Measurements from ENCODE around the gene IFIT1B.
"Not testable (repeated sequence)": the region's sequence is repeated elsewhere in the genome, so short reads cannot be mapped to it uniquely, and the experiment has no call there.

Gene IFIT1B, protein sequence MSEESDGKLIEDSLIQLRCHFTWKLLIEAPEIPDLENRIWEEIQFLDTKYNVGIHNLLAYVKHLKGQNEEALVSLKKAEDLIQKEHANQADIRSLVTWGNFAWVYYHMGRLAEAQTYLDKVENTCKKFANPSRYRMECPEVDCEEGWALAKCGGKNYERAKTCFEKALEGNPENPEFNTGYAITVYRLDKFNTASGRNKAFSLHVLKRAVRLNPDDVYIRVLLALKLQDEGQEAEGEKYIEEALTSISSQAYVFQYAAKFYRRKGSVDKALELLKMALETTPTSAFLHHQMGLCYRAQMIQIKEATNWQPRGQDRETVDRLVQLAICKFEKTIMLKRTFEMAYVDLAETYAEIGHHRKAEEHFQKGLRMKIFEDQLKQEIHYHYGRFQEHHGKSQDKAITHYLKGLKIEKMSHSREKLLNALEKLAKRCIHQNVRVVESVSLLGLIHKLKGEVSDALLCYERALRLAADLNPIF

DNA sequence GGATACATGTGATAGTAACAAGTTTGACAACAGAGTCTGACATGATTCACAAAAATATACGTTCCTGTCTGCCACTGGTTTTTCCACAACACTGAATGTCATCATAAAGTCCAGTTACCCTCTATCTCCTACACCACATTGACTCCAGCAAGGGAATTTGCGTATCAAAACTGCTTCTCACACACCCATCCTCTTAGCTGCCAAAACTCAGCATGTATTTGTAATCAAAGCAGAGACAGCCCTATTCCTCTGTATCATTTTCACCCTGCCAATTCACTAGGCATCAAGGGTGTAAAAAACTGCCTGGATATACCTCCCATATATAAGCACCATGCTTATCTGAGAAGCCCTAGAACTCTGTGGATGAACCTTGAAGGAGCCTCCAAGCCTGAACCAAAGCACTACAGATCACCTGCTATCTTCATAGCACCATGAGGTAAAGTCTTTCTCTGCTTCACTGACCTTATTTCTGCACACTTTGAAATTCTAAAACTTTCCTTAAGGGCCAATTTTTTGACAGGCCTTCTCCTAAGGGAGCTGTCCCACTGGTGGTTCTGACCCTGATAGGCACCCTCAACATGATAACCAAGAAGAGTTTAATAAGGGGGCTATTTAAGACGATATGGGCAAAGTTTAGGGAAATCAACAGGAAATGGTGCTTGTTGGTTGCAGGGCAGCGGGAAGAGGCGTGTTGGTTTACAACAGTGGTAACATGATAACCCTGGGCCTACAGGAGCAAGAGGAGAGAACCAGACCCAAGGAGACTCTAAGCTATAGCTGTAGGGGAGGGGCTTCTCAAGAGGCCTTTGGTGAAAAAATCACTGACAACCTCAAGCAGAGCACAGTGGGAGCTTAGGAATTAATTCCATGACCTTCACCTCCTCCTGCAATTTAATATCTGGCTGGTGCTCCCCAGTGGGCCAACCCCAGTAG is at the start of gene IFIT1B:
IFIT1B (plus strand) TSS at position 352 of the 933 bp plus-strand sequence; CDS start at position 432, 80 bp downstream.
- no peak for DNase-seq

DNA sequence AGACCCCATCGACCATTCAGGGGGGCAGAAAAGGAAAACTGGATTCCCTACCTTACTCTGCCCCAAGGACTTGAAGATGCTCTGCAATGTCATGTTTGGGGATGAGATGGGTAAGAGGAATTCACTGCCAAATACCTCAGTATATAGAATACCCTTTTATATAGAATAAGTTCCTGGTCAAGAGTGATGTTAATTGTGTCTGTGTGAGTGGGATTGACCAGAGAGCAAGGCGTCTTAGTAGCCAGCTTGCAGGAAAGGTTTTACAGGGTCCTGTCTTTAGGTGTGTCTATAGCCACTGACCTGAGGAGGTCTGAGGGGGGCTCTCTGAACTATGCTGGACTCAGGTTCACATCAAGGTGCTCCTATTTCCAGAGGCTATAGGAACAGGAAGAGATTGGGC is 48.7 kb upstream of the IFIT1B start:
- DNase-seq = no peak

DNA sequence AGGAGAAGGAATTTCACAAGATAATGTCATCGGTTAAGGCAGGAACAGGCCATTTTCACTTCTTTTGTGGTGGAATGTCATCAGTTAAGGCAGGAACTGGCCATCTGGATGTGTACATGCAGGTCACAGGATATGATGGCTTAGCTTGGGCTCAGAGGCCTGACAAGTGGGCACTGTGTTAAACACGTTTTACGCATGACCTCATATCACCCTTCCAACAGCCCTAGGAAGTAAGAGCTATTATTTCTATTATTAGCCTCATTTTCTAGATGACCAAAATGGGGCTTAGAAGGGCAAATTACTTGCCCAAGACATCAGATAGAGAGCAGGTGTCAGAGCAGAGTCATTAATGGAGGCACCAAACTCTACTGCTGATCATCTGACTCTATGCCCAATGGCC is 47.8 kb upstream of the IFIT1B start:
- not testable (repeated sequence) for DNase-seq

DNA sequence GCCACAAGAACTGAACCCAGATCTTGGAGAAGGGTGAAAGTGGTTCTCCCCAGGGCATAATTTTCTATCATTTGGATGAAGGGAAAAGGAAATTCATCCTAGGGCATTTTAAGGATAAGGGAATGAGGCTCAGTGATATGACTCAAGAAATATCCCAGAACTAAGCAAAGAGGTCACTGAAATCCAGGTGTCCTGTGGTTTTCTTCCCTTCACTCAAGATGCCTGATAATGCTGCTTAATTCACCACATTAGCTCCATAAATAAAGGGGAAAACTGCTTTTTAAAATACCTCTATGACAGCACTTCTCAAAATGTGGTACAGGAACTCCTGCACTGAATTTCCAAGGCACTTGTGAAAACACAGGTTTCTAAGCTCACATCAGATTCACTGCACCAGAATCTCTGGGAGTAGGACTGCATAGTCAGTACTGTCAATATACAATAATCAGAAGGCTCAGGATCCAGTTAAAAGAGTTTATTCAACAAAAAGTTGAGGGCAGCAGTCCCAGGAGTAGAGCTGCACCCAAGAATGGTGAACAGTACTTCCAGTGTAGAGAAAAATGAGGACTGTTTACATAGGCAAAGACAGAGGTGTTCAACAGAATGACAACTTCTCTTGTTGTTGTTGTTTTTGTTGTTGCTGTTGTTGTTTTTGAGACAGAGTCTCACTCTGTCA is 47.2 kb upstream of the IFIT1B start:
- no peak for DNase-seq

DNA sequence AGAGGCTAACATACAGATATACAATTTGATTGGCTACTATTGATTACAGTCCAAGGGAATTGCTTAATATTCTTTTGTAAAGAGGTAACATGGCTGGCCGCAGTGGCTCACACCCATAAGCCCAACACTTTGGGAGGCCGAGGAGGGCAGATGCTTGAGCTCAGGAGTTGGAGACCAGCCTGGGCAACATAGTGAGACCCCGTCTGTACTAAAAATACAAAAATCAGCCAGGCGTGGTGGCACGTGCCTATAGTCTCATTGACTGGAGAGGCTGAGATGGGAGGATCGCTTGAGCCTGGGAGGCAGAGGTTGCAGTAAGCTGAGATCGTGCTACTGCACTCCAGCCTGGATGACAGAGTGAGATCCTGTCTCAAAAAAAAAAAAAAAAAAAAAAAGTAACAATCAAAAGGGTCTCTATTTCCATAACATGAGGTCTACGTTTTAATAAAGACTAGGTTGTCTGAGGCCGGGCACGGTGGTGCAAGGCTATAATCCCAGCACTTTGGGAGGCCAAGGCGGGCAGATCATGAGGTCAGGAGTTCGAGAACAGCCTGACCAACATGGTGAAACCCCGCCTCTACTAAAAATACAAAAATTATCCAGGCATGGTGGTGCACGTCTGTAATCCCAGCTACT is 46.3 kb upstream of the IFIT1B start:
- not testable (repeated sequence) for DNase-seq

DNA sequence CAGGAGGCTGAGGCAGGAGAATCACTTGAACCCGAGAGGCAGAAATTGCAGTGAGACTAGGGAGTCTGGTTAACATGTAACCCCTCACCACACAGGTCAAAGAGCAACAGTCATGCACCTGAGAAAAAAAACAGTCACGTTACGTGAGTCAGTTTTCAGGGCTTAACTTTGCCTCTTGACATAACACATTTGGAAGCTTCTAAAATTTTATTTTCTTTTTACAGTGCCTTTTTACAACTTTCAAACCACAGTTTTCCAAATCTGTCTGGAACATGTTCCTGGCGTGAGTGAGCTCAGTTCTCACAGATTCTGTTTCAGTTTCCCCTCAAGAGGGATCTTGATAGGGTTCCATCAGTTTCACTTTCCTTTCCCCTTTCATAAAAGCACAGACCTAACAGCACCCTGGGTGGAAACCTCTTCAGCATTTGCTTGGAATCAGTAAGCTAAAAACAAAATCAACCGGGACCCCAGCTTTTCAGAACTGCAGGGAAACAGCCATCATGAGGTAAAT is 45.7 kb upstream of the IFIT1B start:
- DNase-seq = peak; percentile 94

DNA sequence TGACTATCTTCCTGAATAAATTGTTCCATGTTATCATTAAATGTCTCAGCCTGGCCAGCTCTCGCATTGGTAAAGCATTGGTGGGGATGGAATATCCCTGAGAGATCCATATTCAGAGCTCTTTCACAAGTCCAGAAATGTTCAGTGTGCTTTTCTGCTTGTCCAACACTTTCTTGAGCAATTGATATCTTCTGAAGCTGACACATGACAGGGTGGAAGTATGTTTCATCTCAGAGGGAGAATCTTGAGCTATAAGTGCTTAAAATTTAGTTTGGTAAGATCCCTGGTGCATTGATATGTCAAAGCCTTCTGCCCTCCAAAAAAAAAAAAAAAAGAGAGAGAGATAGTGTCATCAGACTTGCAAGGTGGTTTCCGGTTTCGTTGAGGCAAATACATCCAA is 42.6 kb upstream of the IFIT1B start:
- no peak for DNase-seq

DNA sequence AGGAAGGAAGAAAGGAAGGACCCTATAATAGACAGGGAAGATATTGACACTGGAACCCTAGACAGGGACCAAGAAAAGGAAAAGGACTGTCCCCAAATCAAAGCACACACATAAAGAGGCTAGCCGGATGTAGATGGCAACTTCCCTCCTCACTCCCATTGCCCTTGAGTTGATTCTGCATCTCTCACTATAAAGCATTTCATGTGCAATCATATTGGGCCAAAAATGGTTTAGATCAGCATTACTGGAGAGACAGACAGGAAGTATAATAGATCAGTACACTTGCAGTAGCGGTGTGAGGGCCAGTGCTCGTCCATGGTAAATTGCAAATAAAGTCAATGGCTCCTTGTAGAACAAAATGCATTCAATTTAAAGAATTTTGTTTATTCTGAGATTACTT is 41.6 kb upstream of the IFIT1B start:
- no peak for DNase-seq

DNA sequence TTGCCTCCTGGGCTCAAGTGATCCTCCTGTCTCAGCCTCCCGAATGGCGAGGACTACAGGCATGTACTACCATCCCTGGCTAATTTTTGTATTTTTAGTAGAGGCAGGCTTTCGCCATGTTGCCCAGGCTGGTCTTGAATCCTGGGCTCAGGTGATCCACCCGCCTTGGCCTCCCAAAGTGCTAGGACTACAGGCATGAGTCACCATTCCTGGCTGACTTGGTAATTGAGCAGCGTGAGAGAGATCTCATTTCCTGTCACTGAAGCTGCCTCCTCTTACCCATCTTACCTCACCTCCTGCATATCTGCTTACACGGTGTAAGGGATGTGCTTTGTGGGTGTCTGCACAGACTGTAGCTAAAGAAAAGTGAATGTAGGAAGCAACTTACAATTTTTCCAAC is 40.4 kb upstream of the IFIT1B start:
- DNase-seq = no peak

DNA sequence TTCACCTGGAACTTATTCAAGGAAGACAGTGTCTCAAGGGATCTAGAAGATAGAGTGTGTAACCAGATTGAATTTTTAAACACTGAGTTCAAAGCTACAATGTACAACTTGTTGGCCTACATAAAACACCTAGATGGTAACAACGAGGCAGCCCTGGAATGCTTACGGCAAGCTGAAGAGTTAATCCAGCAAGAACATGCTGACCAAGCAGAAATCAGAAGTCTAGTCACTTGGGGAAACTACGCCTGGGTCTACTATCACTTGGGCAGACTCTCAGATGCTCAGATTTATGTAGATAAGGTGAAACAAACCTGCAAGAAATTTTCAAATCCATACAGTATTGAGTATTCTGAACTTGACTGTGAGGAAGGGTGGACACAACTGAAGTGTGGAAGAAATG is 39.1 kb upstream of the IFIT1B start:
- no peak for DNase-seq

DNA sequence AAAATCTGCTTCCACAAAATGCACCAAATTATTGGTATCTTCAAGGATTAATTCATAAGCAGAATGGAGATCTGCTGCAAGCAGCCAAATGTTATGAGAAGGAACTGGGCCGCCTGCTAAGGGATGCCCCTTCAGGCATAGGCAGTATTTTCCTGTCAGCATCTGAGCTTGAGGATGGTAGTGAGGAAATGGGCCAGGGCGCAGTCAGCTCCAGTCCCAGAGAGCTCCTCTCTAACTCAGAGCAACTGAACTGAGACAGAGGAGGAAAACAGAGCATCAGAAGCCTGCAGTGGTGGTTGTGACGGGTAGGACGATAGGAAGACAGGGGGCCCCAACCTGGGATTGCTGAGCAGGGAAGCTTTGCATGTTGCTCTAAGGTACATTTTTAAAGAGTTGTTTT is 38.0 kb upstream of the IFIT1B start:
- no peak for DNase-seq

DNA sequence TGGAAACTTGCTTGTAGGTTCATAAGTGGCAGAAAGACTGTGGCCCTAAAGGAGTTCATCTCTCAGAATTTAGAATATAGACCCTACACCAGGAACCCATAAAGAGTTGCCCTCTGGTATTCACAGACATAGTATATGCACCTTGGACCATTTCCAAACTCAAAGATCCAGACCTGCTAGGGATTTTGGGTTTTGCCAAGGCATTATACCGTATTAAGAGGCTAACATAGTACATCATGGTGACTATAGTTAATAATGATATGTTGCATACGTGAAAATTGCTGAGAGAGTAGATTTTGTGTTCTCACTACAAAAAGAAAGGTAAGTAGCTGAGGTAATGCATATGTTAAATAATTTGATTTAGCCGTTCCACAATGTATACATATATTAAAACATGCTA is 36.2 kb upstream of the IFIT1B start:
- no peak for DNase-seq

DNA sequence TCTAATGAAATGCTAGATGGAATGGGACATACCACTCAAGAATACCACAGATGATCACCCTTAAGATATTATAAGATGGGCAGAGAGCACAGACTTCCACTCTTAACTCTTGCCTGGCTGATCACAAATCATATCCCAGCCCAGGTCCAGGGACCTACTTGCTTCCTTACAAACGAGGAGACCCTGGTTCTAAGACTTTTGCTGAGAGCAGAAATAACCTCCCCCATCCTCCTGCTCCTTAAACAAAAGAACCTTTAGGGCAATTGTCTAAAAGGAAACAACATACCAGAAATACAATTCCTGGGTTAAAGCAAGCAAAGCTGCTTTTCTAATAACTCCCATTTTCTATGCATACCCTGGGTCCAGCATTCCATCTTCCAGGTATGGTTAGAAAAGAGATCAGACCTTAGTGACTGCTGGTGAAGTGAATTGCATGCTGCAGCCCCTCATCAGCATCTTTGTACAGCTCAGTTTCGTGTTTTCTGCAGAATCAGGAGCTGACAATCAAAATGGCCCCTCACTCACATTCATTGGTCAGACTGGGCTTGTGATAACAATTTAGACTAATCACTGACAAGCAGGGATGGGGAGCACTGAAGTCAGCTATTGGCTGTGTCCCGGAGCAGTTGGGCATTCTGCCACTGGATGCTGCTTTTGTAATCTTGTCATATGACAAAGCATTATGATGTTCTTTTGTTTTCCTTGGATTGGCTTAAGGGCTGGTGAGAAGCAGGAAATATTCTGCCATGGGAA is 35.5 kb upstream of the IFIT1B start:
- DNase-seq = peak; percentile 96

DNA sequence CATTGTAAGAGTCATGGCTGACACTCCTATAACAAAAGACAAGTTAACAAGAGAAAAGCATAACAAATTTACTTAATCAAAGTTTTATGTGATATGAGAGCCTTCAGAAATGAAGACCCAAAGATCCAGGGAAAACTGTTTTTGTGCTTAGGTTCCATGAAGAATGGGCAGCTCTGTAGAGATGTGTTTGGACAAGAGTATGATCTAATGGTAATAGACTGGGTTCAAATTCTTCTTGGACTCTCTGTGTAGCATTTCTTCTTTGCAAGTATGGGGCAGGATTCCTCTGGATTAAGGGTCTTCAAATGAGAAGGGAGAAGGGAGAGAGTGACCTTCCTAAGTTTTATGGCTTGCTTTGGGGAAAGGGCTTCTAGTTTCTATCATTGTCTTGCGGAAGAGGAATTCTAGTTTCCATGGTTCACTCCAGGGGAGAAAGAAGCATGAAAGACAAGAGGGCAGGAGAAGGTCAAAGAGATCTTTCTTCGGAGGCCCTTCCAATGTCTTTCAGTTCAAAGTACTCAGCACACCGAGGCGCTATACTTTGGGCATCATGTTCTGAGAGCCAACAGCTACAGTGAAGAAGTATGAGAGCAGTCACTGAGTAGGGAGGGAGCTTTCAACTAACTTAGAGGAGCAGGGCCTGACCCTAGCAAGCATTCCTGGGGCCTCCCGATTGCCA is 34.6 kb upstream of the IFIT1B start:
- no peak for DNase-seq

DNA sequence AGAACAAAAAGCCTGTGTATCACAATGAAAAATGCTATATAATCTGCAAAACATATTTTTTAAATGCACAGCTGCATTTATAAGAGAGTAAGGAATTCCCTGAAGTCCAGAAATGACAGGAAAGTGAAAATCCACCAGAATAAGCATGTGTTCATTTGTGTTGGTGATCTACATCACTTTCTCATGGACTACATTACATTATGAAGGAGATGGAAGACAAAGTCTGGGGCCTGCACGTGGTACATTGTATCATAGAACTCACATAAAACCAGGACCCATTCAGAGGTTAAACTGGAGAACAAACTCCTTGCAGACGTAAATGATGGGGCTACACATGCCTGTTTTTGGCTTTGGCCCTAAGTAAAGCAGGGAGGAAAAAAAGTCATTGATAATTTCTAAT is 33.7 kb upstream of the IFIT1B start:
- DNase-seq = no peak

DNA sequence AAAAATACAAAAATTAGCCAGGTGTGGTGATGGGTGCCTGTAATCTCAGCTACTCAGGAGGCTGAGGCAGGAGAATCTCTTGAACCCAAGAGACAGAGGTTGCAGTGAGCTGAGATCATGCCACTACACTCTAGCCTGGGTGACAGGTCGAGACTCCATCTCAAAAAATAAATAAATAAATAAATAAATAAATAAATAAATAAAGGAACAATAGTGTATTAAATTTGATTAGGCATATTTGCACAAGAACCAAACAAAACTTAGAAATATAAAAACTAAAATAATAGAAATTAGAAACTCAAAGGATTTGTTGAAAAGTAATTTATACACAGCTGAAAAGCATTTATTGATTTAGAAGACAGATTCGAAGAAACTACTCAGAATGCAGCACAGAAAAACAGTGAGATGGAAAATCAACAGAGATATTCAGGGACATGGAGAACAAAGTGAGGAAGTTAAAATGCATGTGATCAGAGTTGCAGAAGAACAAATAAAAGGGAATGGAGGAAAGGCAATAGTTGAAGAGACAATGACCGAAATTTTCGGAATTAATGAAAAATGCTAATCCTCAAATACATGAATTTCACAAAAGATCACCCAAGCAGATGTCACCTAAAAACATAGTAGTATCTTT is 32.4 kb upstream of the IFIT1B start:
- DNase-seq = no peak

DNA sequence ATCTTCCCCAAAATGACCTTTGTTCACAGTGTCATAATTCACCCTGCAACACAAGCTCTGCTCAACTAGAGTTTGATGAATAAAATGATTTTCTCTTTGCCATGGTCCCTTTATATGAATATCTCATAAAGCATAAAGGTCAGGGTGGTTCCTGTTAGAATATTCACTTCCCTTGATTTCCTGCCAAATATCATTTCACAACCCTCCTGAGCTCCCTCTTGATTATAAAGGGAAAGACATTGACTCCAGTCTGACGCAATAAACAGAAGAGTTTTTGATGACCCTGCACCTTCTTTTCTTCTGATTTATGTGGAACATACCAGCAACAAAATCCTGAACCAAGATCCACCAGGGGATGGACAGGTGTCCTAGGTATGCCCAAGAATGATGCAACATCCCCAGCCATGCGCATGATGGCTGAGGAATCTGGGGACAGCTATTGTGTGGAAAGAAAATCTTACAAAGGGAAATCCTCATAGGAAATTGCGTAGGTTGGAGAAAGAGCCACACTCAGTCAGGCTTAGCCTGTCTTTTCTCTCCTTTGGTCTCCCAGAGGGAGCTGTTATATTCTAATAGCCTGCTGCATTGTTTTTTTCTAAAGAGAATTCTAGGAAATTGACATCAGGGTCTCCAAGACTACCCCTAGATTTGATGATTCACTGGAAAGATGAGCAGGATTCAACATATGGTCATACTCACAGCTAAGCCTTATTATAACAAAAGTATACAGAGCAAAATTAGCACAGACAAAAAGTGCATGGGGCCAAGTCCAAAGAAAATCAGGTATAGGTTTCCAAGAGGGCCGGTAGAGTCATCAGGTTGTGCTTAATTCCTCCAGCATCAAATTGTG is 31.2 kb upstream of the IFIT1B start:
- peak; percentile 75 for DNase-seq

DNA sequence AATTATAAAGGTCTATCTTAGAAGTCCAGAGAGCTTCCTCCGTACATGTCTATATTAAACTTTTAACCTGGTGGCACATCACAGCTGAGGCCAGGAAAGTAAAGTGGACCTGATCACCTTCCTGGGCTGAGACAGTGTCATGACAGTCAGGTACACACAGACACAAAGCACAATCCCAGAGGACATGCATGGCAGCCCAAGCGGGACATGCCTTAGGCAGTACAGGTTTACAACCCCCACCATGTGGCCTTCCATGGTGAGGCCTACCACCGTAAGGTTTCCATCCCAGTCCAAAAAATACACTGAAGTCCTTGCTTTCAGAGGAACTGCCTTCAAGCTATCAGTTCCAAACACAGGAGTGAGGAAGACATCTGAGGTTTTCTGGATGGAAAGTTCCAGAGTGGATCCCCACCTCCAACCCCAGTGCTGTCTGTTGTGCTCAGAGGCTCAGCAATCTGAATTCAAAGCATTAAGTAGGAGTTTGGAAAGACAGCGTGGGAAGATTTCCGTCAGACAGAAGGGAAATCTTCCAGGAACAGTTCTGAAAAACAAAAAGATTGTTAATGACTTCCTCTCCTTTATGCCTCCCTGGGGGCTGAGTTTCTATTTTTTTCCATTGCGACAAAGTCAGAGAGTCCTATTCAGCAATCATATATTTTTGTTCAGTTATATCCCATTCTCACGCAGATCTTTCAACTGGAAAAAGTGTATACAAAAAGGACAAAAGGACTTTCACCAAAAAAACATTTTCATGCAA is 30.0 kb upstream of the IFIT1B start:
- no peak for DNase-seq

DNA sequence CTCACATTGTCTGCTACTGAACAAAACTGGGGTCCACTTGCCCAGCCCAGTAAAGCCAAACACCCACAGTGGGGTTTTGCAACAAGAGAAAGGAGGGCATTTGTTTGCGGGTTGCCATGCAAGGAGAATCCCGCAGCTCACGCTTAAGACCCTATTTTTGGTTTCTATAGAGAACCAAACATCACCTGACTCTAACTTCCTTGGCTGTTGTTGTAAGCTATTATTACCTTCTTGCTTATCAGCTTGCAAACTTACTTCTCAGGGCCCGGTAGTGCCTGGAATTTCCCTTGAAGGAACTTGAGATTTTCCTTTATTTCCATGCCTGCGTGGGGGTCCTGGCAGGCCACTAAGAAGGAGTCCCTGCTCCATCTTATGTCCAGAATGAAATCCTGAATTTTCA is 29.4 kb upstream of the IFIT1B start:
- DNase-seq = no peak
